Gastroesophageal sphincter (tissue), 4 donors: ENCODE results near the gene MDH2. TPM values are rescaled to one million over a fixed set of nuclear protein-coding genes. Genes with fewer than 3 reads are reported as not detected.

Experiments
- ATAC-seq: fragments of 150-250 bp; one replicate; pipeline ENCODE4 v1.9.1; 2016; ENCODE audit warnings: mild to moderate bottlenecking, moderate library complexity
- H3K27ac ChIP-seq, 4 donors: fragments of 200-600 bp; sonication (generic) in 3 of 4; 1 replicate in 3 of 4; 2 replicates in 1 of 4; pipeline ENCODE4 v1.5.1; 2016 to 2019
- H3K27me3 ChIP-seq: fragments of 200-600 bp; sonication (generic); one replicate; pipeline ENCODE4 v1.5.1; 2019
- H3K36me3 ChIP-seq, 2 donors: fragments of 200-600 bp; sonication (generic); one replicate each; pipeline ENCODE4 v1.5.1; 2019; ENCODE audit warnings: control low read depth in 1 of 2
- H3K4me1 ChIP-seq, 3 donors: fragments of 200-600 bp; sonication (generic); 1 replicate in 2 of 3; 2 replicates in 1 of 3; pipeline ENCODE4 v1.5.1; 2016 to 2019; ENCODE audit warnings: control low read depth in 2 of 3
- H3K4me3 ChIP-seq, 2 donors: fragments of 200-600 bp; sonication (generic); one replicate each; pipeline ENCODE4 v1.5.1; 2019; ENCODE audit warnings: mild to moderate bottlenecking in 1 of 2, moderate library complexity in 1 of 2
- H3K9me3 ChIP-seq, 3 donors: fragments of 200-600 bp; sonication (generic); one replicate each; pipeline ENCODE4 v1.5.1; 2017 to 2019; ENCODE audit warnings: control low read depth in 2 of 3
- EP300 ChIP-seq: sonication (generic); formaldehyde crosslinking; IDR thresholded peaks from one replicate; pipeline ENCODE4 v1.6.1; 2017; ENCODE audit warnings: antibody characterized with exemption, mild to moderate bottlenecking
- POLR2A ChIP-seq, 2 donors: fragments of 450-650 bp; IDR thresholded peaks; one replicate each; pipeline ENCODE4 v1.6.1; 2017; ENCODE audit warnings: antibody characterized with exemption in 2 of 2, mild to moderate bottlenecking in 2 of 2, moderate library complexity in 1 of 2
- POLR2AphosphoS5 ChIP-seq: sonication (generic); formaldehyde crosslinking; IDR thresholded peaks from one replicate; pipeline ENCODE4 v1.6.1; 2017; ENCODE audit warnings: antibody characterized with exemption
- WGBS, 2 donors: methylation state at CpG; one replicate each; pipeline ENCODE4 v1.1.5; 2018; ENCODE audit warnings: low coverage in 1 of 2; 5-methylcytosine and 5-hydroxymethylcytosine counted together
- total RNA-seq, 4 donors: library from RNA; depleted of rRNA; stranded (reverse); fragments of >200 nt; gene quantifications; one replicate each; pipeline ENCODE4 v1.1.0, GENCODE V29; 2016
- TF ChIP-seq, protein P1 (sequence below), 4 experiments: fragments of 200-600 bp in 2 of 4; fragments of 450-650 bp in 2 of 4; sonication (generic) in 1 of 4; IDR thresholded peaks; one replicate each; pipeline ENCODE4 v1.5.1; 2017 to 2019; ENCODE audit warnings: antibody characterized with exemption in 4 of 4, mild to moderate bottlenecking in 2 of 4, moderate library complexity in 2 of 4

The MDH2 gene
- total RNA-seq, 4 donors from 2014 or later = 62.7 to 120 (median 71.0) TPM

DNA sequence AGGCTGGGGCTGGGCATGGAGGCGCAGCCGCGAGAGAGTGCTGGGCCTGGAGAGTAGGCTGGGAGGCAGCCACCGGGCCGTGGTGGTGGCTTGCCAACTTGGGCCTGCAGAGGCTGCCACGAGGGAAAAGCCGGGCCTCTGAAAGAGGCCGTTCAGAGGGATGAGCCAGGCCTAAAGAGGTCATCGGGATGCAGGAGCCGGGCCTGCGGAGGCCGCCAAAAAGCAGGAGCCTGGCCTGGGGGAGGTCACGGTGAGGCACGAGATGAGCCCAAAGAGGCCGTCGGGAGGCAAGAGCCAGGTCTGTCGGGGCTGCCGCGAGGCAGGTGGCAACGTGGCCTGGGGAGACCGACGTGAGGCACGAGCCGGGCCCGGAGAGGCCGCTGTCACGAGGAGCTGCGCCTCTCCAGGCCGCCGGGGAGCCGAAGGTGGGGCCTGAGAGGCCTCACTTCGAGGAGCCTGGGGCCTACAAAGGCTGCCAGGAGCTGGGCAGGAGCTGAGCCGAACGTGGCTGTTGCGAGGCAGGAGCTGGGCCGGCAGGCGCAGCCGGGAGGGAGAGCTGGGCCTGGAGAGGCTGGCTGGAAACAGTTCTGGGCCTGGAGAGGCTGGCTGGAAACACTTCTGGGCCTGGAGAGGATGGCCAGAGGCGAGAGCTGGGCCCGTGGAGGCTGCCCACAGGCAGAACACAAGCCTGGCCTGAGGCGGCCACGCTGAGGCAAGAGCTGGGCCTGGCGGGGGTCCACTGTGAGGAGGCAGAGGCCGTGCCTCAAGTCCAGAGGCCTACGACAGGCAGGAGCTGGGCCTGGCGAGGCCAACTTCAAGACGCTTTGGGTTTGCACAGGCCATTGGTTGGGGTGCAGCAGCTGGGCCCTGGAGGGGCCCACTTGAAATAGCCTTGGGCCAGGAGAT, 24.6 kb downstream of the MDH2 start:
- peaks cover 0 to 28% (median 12%) of the 10 kb centered on the region in 3 donors for H3K4me1 ChIP-seq
- no peaks in the 10 kb centered on the region for H3K27me3 ChIP-seq
- no peak for TF ChIP-seq POLR2A (IDR thresholded peaks at IDR 0.05)
- TF ChIP-seq POLR2AphosphoS5 = no peak
- TF ChIP-seq EP300 = no peak
- TF ChIP-seq, protein P1, sequence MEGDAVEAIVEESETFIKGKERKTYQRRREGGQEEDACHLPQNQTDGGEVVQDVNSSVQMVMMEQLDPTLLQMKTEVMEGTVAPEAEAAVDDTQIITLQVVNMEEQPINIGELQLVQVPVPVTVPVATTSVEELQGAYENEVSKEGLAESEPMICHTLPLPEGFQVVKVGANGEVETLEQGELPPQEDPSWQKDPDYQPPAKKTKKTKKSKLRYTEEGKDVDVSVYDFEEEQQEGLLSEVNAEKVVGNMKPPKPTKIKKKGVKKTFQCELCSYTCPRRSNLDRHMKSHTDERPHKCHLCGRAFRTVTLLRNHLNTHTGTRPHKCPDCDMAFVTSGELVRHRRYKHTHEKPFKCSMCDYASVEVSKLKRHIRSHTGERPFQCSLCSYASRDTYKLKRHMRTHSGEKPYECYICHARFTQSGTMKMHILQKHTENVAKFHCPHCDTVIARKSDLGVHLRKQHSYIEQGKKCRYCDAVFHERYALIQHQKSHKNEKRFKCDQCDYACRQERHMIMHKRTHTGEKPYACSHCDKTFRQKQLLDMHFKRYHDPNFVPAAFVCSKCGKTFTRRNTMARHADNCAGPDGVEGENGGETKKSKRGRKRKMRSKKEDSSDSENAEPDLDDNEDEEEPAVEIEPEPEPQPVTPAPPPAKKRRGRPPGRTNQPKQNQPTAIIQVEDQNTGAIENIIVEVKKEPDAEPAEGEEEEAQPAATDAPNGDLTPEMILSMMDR (IDR thresholded peaks at IDR 0.05) = no peak
- H3K4me3 ChIP-seq = no peak overlapping the region
- peaks cover 0 to 13% (median 0%) of the 10 kb centered on the region in 3 donors for H3K9me3 ChIP-seq
- peaks cover 0 to 2% of the 10 kb centered on the region in 2 donors for H3K36me3 ChIP-seq
- no peak for ATAC-seq
- 90% methylated on average over 14 of the region's 47 CpGs; no CpG with 5 or more reads in 1 of the 2 donors for WGBS, 2 donors
- peak overlapping the region in 3 of 4 donors; percentile 80 to 91 (median 83) for H3K27ac ChIP-seq

DNA sequence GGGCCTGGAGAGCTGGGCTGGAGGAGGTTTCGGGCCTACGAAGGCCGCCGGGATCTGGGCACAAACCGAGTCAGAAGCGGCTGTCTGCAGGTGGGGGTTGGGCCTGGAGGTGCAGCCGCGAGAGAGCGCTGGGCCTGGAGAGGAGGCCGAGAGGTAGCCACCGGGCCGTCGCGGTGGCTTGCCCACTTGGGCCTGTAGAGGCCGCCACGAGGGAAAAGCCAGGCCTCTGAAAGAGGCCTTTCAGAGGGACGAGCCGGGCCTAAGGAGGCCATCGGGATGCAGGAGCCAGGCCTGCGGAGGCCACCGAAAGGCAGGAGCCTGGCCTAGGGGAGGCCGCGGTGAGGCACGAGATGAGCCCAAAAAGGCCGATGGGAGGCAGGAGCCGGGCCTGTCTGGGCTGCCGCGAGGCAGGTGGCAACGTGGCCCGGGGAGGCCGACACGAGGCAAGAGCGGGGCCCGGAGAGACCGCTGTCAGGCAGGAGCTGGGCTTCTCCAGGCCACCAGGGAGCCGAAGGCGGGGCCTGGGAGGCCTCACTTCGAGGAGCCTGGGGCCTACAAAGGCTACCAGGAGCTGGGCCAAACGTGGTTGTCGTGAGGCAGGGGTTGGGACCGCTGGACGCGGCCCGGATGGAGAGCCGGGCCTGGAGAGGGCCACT, 25.6 kb downstream of the MDH2 start:
- no peak for ATAC-seq
- H3K9me3 ChIP-seq = peaks cover 0 to 13% (median 0%) of the 10 kb centered on the region in 3 donors
- H3K4me3 ChIP-seq = no peak overlapping the region
- peaks cover 0 to 28% (median 12%) of the 10 kb centered on the region in 3 donors for H3K4me1 ChIP-seq
- no peak overlapping the region for H3K27ac ChIP-seq
- no peaks in the 10 kb centered on the region for H3K27me3 ChIP-seq
- TF ChIP-seq POLR2A (IDR thresholded peaks at IDR 0.05) (no peak), POLR2AphosphoS5 (no peak), EP300 (no peak)
- TF ChIP-seq, protein P1 (IDR thresholded peaks at IDR 0.05) = no peak
- H3K36me3 ChIP-seq = no peaks in the 10 kb centered on the region
- WGBS, 2 donors = 84% methylated on average over 6 of the region's 45 CpGs; no CpG with 5 or more reads in 1 of the 2 donors

DNA sequence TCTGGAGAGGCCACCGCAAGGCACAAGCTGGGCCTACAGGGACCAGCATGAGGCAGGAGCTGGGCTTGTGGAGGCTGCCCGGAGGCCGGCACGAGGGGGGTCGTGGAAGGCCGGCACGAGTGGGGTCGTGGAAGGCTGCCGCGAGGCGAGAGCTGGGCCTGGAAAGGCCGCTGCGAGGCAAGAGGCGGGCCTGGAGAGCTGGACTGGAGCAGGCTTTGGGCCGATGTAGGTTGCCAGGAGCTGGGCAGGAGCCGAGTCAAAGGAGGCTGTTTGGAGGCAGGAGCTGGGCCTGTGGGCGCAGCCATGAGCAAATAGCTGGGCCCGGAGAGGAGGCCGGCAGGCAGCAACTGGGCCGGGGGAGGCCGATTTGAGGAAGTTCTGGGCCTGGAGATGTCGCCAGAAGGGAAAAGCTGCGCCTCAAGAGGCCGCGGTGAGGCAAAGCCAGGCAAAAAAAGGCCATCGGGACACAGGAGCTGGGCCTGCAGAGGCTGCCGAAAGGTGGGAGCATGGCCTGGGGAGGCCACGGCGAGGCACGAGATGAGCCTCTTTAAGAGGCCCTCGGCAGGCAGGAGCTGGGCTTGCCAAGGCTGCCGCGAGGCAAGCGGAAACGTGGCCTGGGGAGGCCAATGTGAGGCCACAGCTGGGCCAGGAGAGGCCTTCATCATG, 26.5 kb downstream of the MDH2 start:
- peaks cover 0 to 13% (median 0%) of the 10 kb centered on the region in 3 donors for H3K9me3 ChIP-seq
- no peaks in the 10 kb centered on the region for H3K36me3 ChIP-seq
- no peak for ATAC-seq
- no peak overlapping the region for H3K4me3 ChIP-seq
- 94 to 99% methylated on average over 7 to 20 of the region's 35 CpGs for WGBS, 2 donors
- no peak for TF ChIP-seq POLR2A (IDR thresholded peaks at IDR 0.05)
- TF ChIP-seq, protein P1 (IDR thresholded peaks at IDR 0.05) = no peak
- no peak for TF ChIP-seq POLR2AphosphoS5
- TF ChIP-seq EP300 = no peak
- H3K27me3 ChIP-seq = no peaks in the 10 kb centered on the region
- peaks cover 0 to 22% (median 8%) of the 10 kb centered on the region in 3 donors for H3K4me1 ChIP-seq
- no peak overlapping the region for H3K27ac ChIP-seq

DNA sequence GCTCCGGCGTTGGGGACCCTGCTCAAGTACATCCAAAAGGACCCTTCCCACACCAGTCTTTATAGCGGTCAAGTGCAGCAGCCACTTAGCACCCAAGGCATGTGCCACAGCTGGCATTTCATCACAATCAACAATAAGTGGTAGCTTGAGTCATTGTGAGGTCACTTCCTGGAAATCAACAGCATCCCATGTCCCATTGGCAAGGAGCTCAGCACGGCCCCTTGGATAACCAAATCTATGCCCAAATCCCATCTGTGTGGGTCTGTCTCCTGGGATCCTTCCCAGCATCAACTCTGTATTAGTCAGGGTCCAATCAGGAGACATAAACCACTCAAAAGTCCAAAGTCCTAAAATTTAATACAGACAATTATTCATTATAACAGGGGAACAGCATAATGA, 27.1 kb downstream of the MDH2 start:
- H3K27me3 ChIP-seq = no peaks in the 10 kb centered on the region
- WGBS, 2 donors = 100% methylated on average over 1 of the region's 4 CpGs; no CpG with 5 or more reads in 1 of the 2 donors

More for the DNA sequence above, 27.1 kb downstream of the MDH2 start:
- no peak for ATAC-seq
- H3K4me1 ChIP-seq = peaks cover 0 to 17% (median 5%) of the 10 kb centered on the region in 3 donors
- H3K36me3 ChIP-seq = no peaks in the 10 kb centered on the region
- H3K27ac ChIP-seq = no peak overlapping the region
- TF ChIP-seq, protein P1 (IDR thresholded peaks at IDR 0.05) = no peak
- no peak for TF ChIP-seq POLR2AphosphoS5
- TF ChIP-seq EP300 = no peak
- no peak for TF ChIP-seq POLR2A (IDR thresholded peaks at IDR 0.05)
- H3K9me3 ChIP-seq = peaks cover 0 to 13% (median 0%) of the 10 kb centered on the region in 3 donors
- no peak overlapping the region for H3K4me3 ChIP-seq
